Measurements from ENCODE around the gene ZDHHC16.

The ZDHHC16 gene

DNA sequence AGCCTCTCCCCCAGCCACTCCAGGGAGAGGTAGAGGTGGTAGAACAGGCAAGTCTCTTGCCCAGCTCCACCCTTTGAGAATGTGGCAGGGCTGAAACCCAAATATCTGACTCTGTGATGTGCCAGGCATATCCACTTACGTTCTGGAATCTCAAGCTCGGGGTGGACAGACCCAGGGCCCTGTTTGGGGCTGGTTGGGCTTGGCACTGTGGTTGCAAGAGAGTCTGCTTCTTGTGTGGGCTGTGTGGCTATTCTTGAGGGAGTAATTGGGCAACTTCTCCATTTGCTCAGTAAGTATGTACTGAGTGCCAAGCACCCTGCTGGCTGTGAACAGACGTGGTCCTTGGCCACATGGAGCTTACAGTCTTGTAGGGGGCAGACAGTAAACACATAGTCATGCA is 57.4 kb downstream of the ZDHHC16 start:
- no peak for DNase-seq
- intact Hi-C loops (cut with DNase I) = no loop called here

DNA sequence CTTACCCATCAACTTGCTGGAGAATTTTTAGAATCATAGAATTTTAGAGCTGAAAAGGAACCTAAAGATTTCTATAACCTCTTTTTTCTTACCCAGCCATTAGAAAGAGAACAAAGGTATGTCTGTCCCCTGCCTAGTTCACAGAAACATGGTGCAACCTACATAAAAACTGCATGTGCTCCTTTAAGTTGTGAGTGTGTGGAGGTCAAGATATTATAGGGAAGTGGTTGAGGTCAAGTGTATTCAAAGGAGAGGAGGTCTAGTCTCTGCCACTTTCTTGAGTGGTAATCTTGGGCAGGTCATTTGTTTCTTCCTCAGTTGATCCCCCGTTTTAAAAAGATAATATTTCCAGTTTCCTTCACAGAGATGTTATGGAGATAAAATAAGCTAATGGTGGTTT is 59.2 kb downstream of the ZDHHC16 start:
- no peak for DNase-seq
- intact Hi-C loops (cut with DNase I) = no loop called here

DNA sequence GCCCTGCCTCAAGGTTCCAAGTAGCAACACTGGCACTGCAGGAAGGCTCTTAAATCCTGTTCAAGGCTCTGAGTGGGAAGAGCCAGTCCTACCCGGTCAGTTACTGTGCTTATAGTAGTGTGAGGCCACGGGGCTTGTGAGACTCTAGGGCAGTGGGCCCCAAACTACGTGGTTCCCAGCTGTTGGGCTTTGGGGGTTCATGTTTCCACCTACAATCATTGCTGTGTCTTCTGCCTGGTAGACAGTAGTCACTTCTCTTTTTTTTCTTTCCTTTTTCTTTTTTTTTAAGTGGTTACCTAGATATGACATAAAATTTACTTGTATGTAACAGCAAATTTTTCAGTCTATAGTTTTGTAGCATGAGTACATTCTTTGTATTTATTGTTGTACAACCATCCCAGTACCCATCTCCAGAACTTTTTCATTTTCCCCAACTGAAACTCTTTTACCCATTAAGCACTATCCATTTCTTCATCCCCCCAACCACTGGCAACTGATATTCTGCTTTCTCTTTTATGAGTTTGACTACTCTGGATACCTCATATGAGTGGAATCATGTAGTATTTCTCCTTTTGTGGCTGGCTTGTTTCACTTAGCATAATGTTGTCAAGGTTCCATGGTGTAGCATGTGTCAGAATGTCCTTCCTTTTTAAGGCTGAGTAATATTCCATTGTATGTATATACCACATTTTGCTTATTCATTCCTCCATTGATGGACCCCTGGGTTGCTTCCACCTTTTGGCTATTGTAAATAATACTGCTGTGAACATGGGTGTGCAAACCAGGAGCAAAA is 60.4 kb downstream of the ZDHHC16 start:
- intact Hi-C loops (cut with DNase I) = no loop called here
- DNase-seq = no peak

Measured in posterior cingulate gyrus (tissue), 11 donors.